H1 (cell line): ENCODE results near the gene FOXJ2. TPM values are rescaled to one million over a fixed set of nuclear protein-coding genes. Genes with fewer than 3 reads are reported as not detected.

Experiments used
- GTF2F1 ChIP-seq: IDR thresholded peaks from 2 replicates; pipeline ENCODE4 v1.6.1; 2012; ENCODE audit warnings: low read depth, low read length, improper control_type of control experiment, borderline replicate concordance
- KDM5A ChIP-seq: fragments of 200-600 bp; IDR thresholded peaks from 2 replicates; pipeline ENCODE4 v1.7.1; 2012; ENCODE audit warnings: mild to moderate bottlenecking, low read length, inconsistent platforms, mixed read lengths
- polyA plus RNA-seq, 7 experiments: library from polyadenylated mRNA; depleted of rRNA in 3 of 7; stranded (reverse) in 5 of 7; unstranded in 2 of 7; fragments of >200 nt in 5 of 7; fragments of 200-250 nt in 2 of 7; gene quantifications; 1 replicate in 5 of 7; 2 replicates in 1 of 7; 4 replicates in 1 of 7; pipeline versions ENCODE4 v1.2.1 to v1.2.3, GENCODE V29; 2011 to 2013; ENCODE audit warnings: missing spikeins in 2 of 7, mixed read lengths in 2 of 7
- total RNA-seq: library from RNA; stranded (reverse); fragmentation: NEBNext Ultra II Directional; extraction: Animal tissue kit (Norgen Biotek cat#: 25700); gene quantifications from 2 replicates; pipeline ENCODE4 v1.2.1, GENCODE V29; 2021
- TF ChIP-seq, protein P1 (sequence below), 3 experiments: IDR thresholded peaks; 1 replicate in 2 of 3; 2 replicates in 1 of 3; pipeline versions ENCODE4 v1.5.1 to v1.6.1; 2011; ENCODE audit warnings: low read length in 3 of 3, mild to moderate bottlenecking in 3 of 3, inconsistent platforms in 2 of 3, low read depth in 1 of 3, moderate library complexity in 1 of 3; ENCODE audit not compliant: insufficient read depth in 1 of 3; ENCODE audit errors: control extremely low read depth in 1 of 3

FOXJ2 gene
- total and polyA plus RNA-seq, 2 of the 8 experiments (the other 6 are each of a cell fraction or from before 2014, with no cell fraction given), result 4.2 to 9.3 TPM

DNA sequence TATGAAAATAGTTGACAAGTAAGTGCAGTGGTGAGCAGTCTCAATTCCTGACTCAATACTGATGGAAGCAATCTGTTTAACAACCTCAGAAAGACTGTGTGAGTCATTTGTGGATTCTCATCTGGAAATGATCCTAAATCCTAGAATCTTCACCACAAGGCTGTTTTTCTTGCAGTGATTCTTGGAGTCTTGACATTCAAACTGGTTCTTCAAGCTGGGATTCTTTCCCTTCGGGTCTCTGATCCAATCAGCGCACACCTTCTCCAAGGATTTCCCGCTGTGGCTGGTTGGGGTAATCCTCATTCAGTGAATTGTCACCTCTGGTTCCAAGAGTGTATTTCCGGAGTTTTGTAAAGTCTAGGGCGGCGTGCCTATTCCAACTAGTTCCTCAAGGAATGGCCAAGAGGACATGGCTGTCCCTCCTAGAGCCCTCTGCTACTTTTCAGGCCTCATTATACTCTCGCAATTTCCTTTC lies 37.7 kb upstream of the FOXJ2 start (continued):
- TF ChIP-seq GTF2F1, result no peak
- TF ChIP-seq KDM5A, result no peak
- TF ChIP-seq, protein P1, sequence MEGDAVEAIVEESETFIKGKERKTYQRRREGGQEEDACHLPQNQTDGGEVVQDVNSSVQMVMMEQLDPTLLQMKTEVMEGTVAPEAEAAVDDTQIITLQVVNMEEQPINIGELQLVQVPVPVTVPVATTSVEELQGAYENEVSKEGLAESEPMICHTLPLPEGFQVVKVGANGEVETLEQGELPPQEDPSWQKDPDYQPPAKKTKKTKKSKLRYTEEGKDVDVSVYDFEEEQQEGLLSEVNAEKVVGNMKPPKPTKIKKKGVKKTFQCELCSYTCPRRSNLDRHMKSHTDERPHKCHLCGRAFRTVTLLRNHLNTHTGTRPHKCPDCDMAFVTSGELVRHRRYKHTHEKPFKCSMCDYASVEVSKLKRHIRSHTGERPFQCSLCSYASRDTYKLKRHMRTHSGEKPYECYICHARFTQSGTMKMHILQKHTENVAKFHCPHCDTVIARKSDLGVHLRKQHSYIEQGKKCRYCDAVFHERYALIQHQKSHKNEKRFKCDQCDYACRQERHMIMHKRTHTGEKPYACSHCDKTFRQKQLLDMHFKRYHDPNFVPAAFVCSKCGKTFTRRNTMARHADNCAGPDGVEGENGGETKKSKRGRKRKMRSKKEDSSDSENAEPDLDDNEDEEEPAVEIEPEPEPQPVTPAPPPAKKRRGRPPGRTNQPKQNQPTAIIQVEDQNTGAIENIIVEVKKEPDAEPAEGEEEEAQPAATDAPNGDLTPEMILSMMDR (IDR thresholded peaks at IDR 0.05; ENCODE audit: control extremely low read depth in 1 of 3, insufficient read depth in 1 of 3, low read depth in 1 of 3, low read length in 3 of 3), result no peak
